PC-3 (cell line): ENCODE data around the gene IDI2. TPM values are rescaled to one million over a fixed set of nuclear protein-coding genes. Genes with fewer than 3 reads are reported as not detected.
"Not testable (repeated sequence)": the region's sequence is repeated elsewhere in the genome, so short reads cannot be mapped to it uniquely, and the experiment has no call there.

Experiments
- ATAC-seq: fragments of 200-7000 bp; cut with Tn5 transposase; 2 replicates; pipeline ENCODE4 v1.9.1; 2020; ENCODE audit warnings: mild to moderate bottlenecking, moderate library complexity
- BruUV-seq: library from RNA; stranded (reverse); fragments of 400-500 nt; replicated peaks from 2 replicates; lab custom pipeline; 2021; lab: Mats Ljungman, UMichigan
- CTCF ChIA-PET: fragments of 300-600 bp; sonication (Branson Sonifier 250); formaldehyde crosslinking; loops from one replicate; lab custom pipeline; 2022; ENCODE audit warnings: antibody characterized with exemption; lab: Charles Lee
- POLR2A ChIA-PET: fragments of 300-600 bp; sonication (Branson Sonifier 250); formaldehyde crosslinking; loops from one replicate; lab custom pipeline; 2022; ENCODE audit warnings: antibody characterized with exemption; ENCODE audit not compliant: unreplicated experiment; lab: Charles Lee
- DNase-seq: peaks from one replicate; pipeline ENCODE4 v3.0.0-alpha.2; 2015
- H2AFZ ChIP-seq: fragments of 300-600 bp; sonication (generic); 2 replicates; pipeline ENCODE4 v1.6.0; 2016; ENCODE audit warnings: antibody characterized with exemption, low read length
- H3F3A ChIP-seq: fragments of 300-600 bp; sonication (generic); one replicate; pipeline ENCODE4 v1.6.0; 2017; ENCODE audit warnings: antibody characterized with exemption, low read length, control low read depth, mild to moderate bottlenecking; ENCODE audit not compliant: unreplicated experiment
- H3K27ac ChIP-seq: fragments of 300-600 bp; sonication (generic); 2 replicates; pipeline ENCODE4 v1.5.1; 2016; ENCODE audit warnings: mild to moderate bottlenecking, low read length
- H3K27me3 ChIP-seq: fragments of 300-600 bp; sonication (generic); 2 replicates; pipeline ENCODE4 v1.6.1; 2016; ENCODE audit warnings: low read length, mixed read lengths
- H3K36me3 ChIP-seq: fragments of 300-600 bp; sonication (generic); 2 replicates; pipeline ENCODE4 v1.6.1; 2016; ENCODE audit warnings: low read depth, mixed run types, low read length, mixed read lengths
- H3K4me1 ChIP-seq: fragments of 300-600 bp; sonication (generic); 2 replicates; pipeline ENCODE4 v1.5.1; 2016; ENCODE audit warnings: low read length; ENCODE audit not compliant: insufficient read depth
- H3K4me2 ChIP-seq: fragments of 300-600 bp; sonication (generic); 2 replicates; pipeline ENCODE4 v1.6.0; 2016; ENCODE audit warnings: low read length
- H3K4me3 ChIP-seq: fragments of 300-600 bp; sonication (generic); 2 replicates; pipeline ENCODE4 v1.5.1; 2016; ENCODE audit warnings: mild to moderate bottlenecking, low read length, mixed read lengths
- H3K79me2 ChIP-seq: fragments of 300-600 bp; sonication (generic); 2 replicates; pipeline ENCODE4 v1.6.1; 2017; ENCODE audit warnings: low read length, mixed read lengths
- H3K9ac ChIP-seq: fragments of 300-600 bp; sonication (generic); 2 replicates; pipeline ENCODE4 v1.6.0; 2016; ENCODE audit warnings: mild to moderate bottlenecking, low read length
- H3K9me2 ChIP-seq: fragments of 300-600 bp; sonication (generic); replicated peaks from 2 replicates; pipeline ENCODE4 v1.6.1; 2016; ENCODE audit warnings: mixed run types, low read length, mixed read lengths
- H3K9me3 ChIP-seq: fragments of 300-600 bp; sonication (generic); 2 replicates; pipeline ENCODE4 v1.6.1; 2016; ENCODE audit warnings: low read length, mixed read lengths
- H4K20me1 ChIP-seq: fragments of 300-600 bp; sonication (generic); 2 replicates; pipeline ENCODE4 v1.6.1; 2016; ENCODE audit warnings: low read length, mixed read lengths
- EZH2 ChIP-seq: fragments of 300-600 bp; sonication (generic); IDR thresholded peaks from one replicate; pipeline ENCODE4 v1.6.1; 2017; ENCODE audit warnings: antibody characterized with exemption, mild to moderate bottlenecking, low read length; ENCODE audit not compliant: unreplicated experiment
- EZH2phosphoT487 ChIP-seq: fragments of 300-600 bp; sonication (generic); IDR thresholded peaks from 2 replicates; pipeline ENCODE4 v1.6.1; 2018; ENCODE audit warnings: mild to moderate bottlenecking, antibody characterized with exemption, low read length, borderline replicate concordance
- intact Hi-C: fragments of 100-400 bp; cut with micrococcal nuclease; formaldehyde crosslinking; loops from 2 replicates; pipeline ENCODE4 v1.9.0; 2023
- total RNA-seq: library from RNA; depleted of rRNA; stranded (reverse); fragments of >200 nt; gene quantifications from 2 replicates; pipeline ENCODE4 v1.2.3, GENCODE V29; 2014
- TF ChIP-seq, protein P1 (sequence below): fragments of 300-600 bp; sonication (generic); conservative IDR thresholded peaks from 2 replicates; pipeline ENCODE4 v1.5.1; 2017; ENCODE audit warnings: antibody characterized with exemption, low read depth, mild to moderate bottlenecking, low read length

IDI2 gene
- total RNA-seq, 1 experiment from 2014 or later: not detected

DNA sequence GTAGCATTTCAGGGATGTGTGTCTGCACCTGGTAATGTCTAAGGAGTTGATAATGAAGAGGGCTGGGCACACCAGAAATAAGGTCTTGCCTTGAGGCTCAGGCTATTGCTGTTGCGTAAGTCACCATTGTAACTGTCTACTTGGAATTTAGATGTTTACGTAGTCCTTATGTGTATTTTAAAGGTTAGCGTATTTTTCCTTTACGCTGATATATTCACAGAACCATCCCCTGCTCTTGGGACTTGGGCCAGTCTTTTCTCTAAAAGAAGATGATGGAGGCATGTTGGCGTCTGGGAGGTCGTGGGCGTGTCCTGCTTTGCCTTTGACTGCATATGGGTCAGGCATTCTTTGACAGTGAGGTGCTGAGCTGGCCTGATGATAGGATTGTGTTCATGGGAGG lies 45.3 kb upstream of the IDI2 start:
- H3K4me3 ChIP-seq: no peak overlapping the region
- no peaks in the 10 kb centered on the region for H3F3A ChIP-seq
- no peaks in the 10 kb centered on the region for H3K4me1 ChIP-seq
- CTCF ChIA-PET: no interaction called here
- ATAC-seq (no peak), DNase-seq (no peak)
- no peaks in the 10 kb centered on the region for H3K79me2 ChIP-seq
- POLR2A ChIA-PET: no interaction called here
- H3K27ac ChIP-seq: no peak overlapping the region
- no peak overlapping the region for H3K9ac ChIP-seq
- H4K20me1 ChIP-seq: no peaks in the 10 kb centered on the region
- intact Hi-C loops: no loop called here
- no peaks in the 10 kb centered on the region for H3K36me3 ChIP-seq
- H3K4me2 ChIP-seq: no peak overlapping the region
- no peaks in the 10 kb centered on the region for H3K27me3 ChIP-seq
- TF ChIP-seq, protein P1, sequence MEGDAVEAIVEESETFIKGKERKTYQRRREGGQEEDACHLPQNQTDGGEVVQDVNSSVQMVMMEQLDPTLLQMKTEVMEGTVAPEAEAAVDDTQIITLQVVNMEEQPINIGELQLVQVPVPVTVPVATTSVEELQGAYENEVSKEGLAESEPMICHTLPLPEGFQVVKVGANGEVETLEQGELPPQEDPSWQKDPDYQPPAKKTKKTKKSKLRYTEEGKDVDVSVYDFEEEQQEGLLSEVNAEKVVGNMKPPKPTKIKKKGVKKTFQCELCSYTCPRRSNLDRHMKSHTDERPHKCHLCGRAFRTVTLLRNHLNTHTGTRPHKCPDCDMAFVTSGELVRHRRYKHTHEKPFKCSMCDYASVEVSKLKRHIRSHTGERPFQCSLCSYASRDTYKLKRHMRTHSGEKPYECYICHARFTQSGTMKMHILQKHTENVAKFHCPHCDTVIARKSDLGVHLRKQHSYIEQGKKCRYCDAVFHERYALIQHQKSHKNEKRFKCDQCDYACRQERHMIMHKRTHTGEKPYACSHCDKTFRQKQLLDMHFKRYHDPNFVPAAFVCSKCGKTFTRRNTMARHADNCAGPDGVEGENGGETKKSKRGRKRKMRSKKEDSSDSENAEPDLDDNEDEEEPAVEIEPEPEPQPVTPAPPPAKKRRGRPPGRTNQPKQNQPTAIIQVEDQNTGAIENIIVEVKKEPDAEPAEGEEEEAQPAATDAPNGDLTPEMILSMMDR: no peak
- TF ChIP-seq EZH2 (no peak), EZH2phosphoT487 (no peak)
- no peaks in the 10 kb centered on the region for H3K9me2 ChIP-seq
- BruUV-seq: no TSS peak
- no peak overlapping the region for H2AFZ ChIP-seq
- H3K9me3 ChIP-seq: no peaks in the 10 kb centered on the region

DNA sequence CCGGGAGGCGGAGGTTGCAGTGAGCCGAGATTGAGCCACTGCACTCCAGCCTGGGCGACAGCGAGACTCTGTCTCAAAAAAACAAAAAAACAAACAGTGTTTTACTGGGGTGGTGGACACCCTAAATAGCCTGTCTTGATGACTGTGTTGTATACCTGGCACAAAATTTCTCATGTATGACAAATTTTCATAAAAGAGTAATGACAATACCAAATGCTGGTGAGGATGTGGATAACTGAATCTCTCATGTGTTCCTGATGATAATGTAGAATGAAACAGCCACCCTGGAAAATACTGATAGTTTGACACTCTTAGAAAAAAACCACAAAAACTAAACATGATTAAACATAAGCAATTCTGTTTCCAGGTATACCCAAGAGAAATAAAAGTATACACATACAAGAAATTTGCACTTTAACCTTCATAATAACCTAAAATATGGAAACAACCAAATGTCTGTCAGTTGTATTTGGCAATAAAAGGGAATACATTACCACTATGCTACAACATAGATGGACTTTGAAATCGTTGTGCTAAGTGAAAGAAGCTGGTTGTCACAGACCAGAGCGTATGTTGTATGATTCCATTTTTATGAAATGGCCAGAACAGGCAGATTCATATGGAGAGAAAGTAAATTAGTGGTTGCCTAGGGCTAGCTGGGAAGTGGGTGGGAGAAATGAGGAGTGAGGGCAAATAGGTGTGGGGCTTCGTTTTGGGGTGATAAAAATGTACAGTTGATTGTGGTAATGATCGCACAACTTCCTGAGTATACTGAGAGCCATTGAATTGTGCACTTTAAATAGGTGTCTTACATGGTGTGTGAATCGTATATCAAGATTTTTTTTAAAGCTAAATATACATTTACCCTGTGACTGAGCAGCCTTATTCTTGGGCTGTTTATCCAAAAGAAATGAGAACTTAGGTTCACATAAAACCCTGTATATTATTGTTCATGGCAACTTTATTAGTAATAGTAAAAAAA lies 43.0 kb upstream of the IDI2 start:
- Histone ChIP-seq H3K9me2 (no peaks in the 10 kb centered on the region), H3K4me2 (no peak overlapping the region), H3K9ac (no peak overlapping the region), H2AFZ (no peak overlapping the region), H3K27me3 (no peaks in the 10 kb centered on the region), H3K36me3 (no peaks in the 10 kb centered on the region), H3K4me1 (no peaks in the 10 kb centered on the region), H3K4me3 (no peak overlapping the region), H3F3A (no peaks in the 10 kb centered on the region), H3K9me3 (no peaks in the 10 kb centered on the region), H3K27ac (no peak overlapping the region), H3K79me2 (no peaks in the 10 kb centered on the region), H4K20me1 (no peaks in the 10 kb centered on the region)
- ChIA-PET POLR2A (no interaction called here), CTCF (no interaction called here)
- TF ChIP-seq EZH2phosphoT487 (no peak), EZH2 (no peak)
- TF ChIP-seq, protein P1: no peak
- DNase-seq (no peak), ATAC-seq (no peak)
- intact Hi-C loops: no loop called here
- BruUV-seq: no TSS peak

DNA sequence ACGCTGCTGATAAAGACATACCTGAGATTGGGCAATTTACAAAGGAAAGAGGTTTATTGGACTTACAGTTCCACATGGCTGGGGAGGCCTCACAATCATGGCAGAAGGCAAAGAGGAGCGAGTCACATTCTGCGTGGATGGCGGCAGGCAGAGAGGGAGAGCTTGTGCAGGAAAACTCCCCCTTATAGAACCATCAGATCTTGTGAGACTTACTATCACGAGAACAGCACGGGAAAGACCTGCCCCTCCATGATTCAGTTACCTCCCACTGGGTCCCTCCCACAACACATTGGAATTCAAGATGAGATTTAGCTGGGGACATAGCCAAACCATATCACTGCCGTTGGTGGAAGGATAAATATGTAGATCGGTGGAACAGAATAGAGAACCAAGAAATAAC lies 41.1 kb upstream of the IDI2 start:
- CTCF ChIA-PET, H4K20me1 ChIP-seq, BruUV-seq, H3K79me2 ChIP-seq, H3K27me3 ChIP-seq, ATAC-seq, intact Hi-C loops, H3F3A ChIP-seq, H3K27ac ChIP-seq, H3K4me3 ChIP-seq, H3K9me3 ChIP-seq, POLR2A ChIA-PET, H3K9ac ChIP-seq, DNase-seq, H3K9me2 ChIP-seq, H2AFZ ChIP-seq, H3K36me3 ChIP-seq, H3K4me1 ChIP-seq, H3K4me2 ChIP-seq: not testable (repeated sequence)
